DND-41 (cell line): ENCODE results near the gene NEK10.

Source experiments
- CTCF ChIP-seq: IDR thresholded peaks from 2 replicates; pipeline ENCODE4 v1.5.1; 2012; ENCODE audit warnings: borderline replicate concordance, low read length, moderate library complexity, mild to moderate bottlenecking; ENCODE audit not compliant: poor library complexity, severe bottlenecking; ENCODE audit errors: extremely low read depth
- EZH2 ChIP-seq: IDR thresholded peaks from 3 replicates; pipeline ENCODE4 v1.6.1; 2012; ENCODE audit warnings: borderline replicate concordance, low read depth, mild to moderate bottlenecking, moderate library complexity, low read length, inconsistent platforms; ENCODE audit not compliant: severe bottlenecking

DNA sequence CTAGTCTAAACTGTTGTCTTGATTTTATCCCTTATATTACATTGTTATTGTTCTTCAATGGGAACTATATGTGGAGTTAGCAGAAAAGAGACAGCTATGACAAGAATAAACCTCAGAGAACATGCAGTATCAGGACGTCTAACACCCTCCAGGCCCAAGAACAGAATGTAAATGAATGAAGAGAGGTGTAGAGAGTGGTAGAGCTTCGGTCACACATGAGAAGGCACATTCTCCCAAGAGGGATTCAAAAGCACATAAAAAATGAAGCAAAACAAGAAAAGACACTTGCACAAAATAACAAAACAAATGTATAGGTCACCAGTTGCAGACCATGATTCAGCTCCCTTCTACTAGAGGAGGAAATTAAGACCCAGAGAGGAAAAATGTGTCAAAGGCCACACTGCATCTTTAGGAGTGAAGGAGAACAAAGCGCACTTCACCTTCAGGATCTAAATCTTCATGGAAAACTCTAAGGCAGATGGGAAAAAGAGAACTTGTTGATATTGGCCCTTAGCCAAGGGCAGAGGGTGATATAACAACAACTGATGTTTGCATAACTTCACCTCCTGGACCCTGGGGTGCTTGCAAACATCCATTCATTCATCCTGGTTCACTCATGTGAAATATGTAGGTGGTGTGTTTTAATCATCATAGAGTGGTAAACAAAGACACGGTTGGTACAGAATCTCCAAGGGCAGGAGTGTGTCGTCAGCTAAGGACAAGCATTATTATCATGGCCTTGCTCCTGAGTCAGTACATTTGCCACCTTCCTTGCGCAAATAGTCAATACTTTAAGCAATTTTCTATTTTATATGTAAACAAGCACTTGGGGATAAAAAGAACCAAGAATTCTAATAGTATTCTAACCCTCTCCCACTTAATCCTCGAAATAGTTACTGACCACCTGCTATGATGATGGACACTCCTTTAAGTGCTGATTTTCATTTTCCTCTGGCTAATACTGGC, 8.8 kb downstream of the NEK10 start:
- TF ChIP-seq CTCF (no peak), EZH2 (no peak)
